Panc1 (cell line): ENCODE results near the gene DAD1. TPM values are rescaled to one million over a fixed set of nuclear protein-coding genes. Genes with fewer than 3 reads are reported as not detected.

Source experiments
- ATAC-seq: fragments of 200-7000 bp; cut with Tn5 transposase; 2 replicates; pipeline ENCODE4 v1.9.1; 2020; ENCODE audit warnings: mild to moderate bottlenecking, moderate library complexity
- BruUV-seq: library from RNA; stranded (reverse); fragments of 400-500 nt; replicated peaks from 2 replicates; lab custom pipeline; 2021; lab: Mats Ljungman, UMichigan
- CTCF ChIA-PET: fragments of 300-600 bp; sonication (Branson Sonifier 250); formaldehyde crosslinking; loops from one replicate; lab custom pipeline; 2022; ENCODE audit warnings: antibody characterized with exemption; lab: Charles Lee
- POLR2A ChIA-PET: fragments of 300-600 bp; sonication (Branson Sonifier 250); formaldehyde crosslinking; loops from one replicate; lab custom pipeline; 2022; ENCODE audit warnings: antibody characterized with exemption; lab: Charles Lee
- DNase-seq: peaks from one replicate; pipeline ENCODE4 v3.0.0-alpha.2; 2010; ENCODE audit warnings: low read depth, low spot score
- H3K27ac ChIP-seq: 2 replicates; pipeline ENCODE4 v1.5.1; 2011; ENCODE audit warnings: mild to moderate bottlenecking, low read length, inconsistent platforms
- H3K27me3 ChIP-seq: fragments of 200-500 bp; sonication (Bioruptor generic); 2 replicates; pipeline ENCODE4 v1.6.0; 2014; ENCODE audit warnings: low read length, inconsistent platforms; ENCODE audit not compliant: control insufficient read depth, insufficient read depth
- H3K36me3 ChIP-seq: fragments of 200-500 bp; sonication (Bioruptor generic); 2 replicates; pipeline ENCODE4 v1.5.1; 2014; ENCODE audit warnings: inconsistent platforms, mild to moderate bottlenecking, low read length, moderate library complexity; ENCODE audit not compliant: control insufficient read depth, insufficient read depth
- H3K4me1 ChIP-seq: 2 replicates; pipeline ENCODE4 v1.5.1; 2011; ENCODE audit warnings: inconsistent platforms, mild to moderate bottlenecking, low read length, moderate library complexity; ENCODE audit not compliant: control insufficient read depth, insufficient read depth
- H3K4me3 ChIP-seq, 2 experiments: 2 replicates each; pipeline ENCODE4 v1.5.1; 2011 to 2012; ENCODE audit warnings: low read depth in 2 of 2, low read length in 2 of 2, mild to moderate bottlenecking in 2 of 2, inconsistent platforms in 1 of 2, moderate library complexity in 1 of 2
- H3K9me3 ChIP-seq: fragments of 200-500 bp; sonication (Bioruptor generic); 2 replicates; pipeline ENCODE4 v1.5.1; 2014; ENCODE audit warnings: low read depth, mild to moderate bottlenecking, inconsistent platforms, low read length, moderate library complexity; ENCODE audit not compliant: control insufficient read depth, insufficient read depth
- CTCF ChIP-seq: fragments of 450-650 bp; IDR thresholded peaks from 2 replicates; pipeline ENCODE4 v1.5.1; 2017; ENCODE audit warnings: mild to moderate bottlenecking
- POLR2AphosphoS5 ChIP-seq: IDR thresholded peaks from 2 replicates; pipeline ENCODE4 v1.6.1; 2012; ENCODE audit warnings: mild to moderate bottlenecking, low read depth, low read length, moderate library complexity
- REST ChIP-seq, 2 experiments: IDR thresholded peaks; 2 replicates each; pipeline ENCODE4 v1.6.1; 2011 to 2012; ENCODE audit warnings: low read depth in 2 of 2, control low read depth in 1 of 2, low read length in 1 of 2, mild to moderate bottlenecking in 1 of 2, moderate library complexity in 1 of 2; ENCODE audit not compliant: insufficient read depth in 1 of 2
- SIN3A ChIP-seq: IDR thresholded peaks from 2 replicates; pipeline ENCODE4 v1.6.1; 2012; ENCODE audit warnings: low read depth, mild to moderate bottlenecking, low read length, moderate library complexity, borderline replicate concordance; ENCODE audit not compliant: insufficient read depth
- TCF7L2 ChIP-seq: IDR thresholded peaks from 2 replicates; pipeline ENCODE4 v1.6.1; 2011; ENCODE audit warnings: mild to moderate bottlenecking, low read depth, low read length, inconsistent platforms
- in situ Hi-C: cut with HindIII; loops from 2 replicates; pipeline ENCODE4 v1.10.0; 2016; ENCODE audit warnings: low sequenced_read_pairs, low pct_unique_long_range_greater_than_20kb
- intact Hi-C: fragments of 100-400 bp; cut with micrococcal nuclease; formaldehyde crosslinking; loops from one replicate; pipeline ENCODE4 v1.10.0; 2022; ENCODE audit not compliant: unreplicated experiment
- total RNA-seq: library from RNA; stranded (reverse); gene quantifications from one replicate; pipeline ENCODE4 v1.2.1, GENCODE V29; 2021; ENCODE audit not compliant: unreplicated experiment

The DAD1 gene
- total RNA-seq, 1 experiment from 2014 or later, result 163 TPM

- no peak for DNase-seq
- ATAC-seq, result no peak
- no peaks in the 10 kb centered on the region for H3K36me3 ChIP-seq
- no peaks in the 10 kb centered on the region for H3K9me3 ChIP-seq
- ChIA-PET CTCF (no interaction called here), POLR2A (no interaction called here)
- TF ChIP-seq TCF7L2 (no peak), POLR2AphosphoS5 (no peak), CTCF (no peak), REST (IDR thresholded peaks at IDR 0.05; ENCODE audit: insufficient read depth in 1 of 2, low read depth in 2 of 2, low read length in 1 of 2) (no peak), SIN3A (no peak)
- no peaks in the 10 kb centered on the region for H3K4me1 ChIP-seq
- in situ Hi-C loops, result no loop called here
- no TSS peak for BruUV-seq
- H3K27me3 ChIP-seq, result no peaks in the 10 kb centered on the region
- intact Hi-C loops, result loop anchor here (5.0 kb wide), 1 partner anchor 158 kb away; no protein-coding TSS in a partner anchor
- H3K4me3 ChIP-seq, result no peak overlapping the region
- no peak overlapping the region for H3K27ac ChIP-seq
Measured at GRCh38 chr14:22549981-22550673, 38.9 kb downstream of the DAD1 start.

- Histone ChIP-seq H3K4me1 (no peaks in the 10 kb centered on the region), H3K27me3 (no peaks in the 10 kb centered on the region), H3K9me3 (no peaks in the 10 kb centered on the region), H3K4me3 (no peak overlapping the region), H3K27ac (no peak overlapping the region), H3K36me3 (no peaks in the 10 kb centered on the region)
- intact Hi-C loops, result loop anchor here (5.0 kb wide), 1 partner anchor 157 kb away; no protein-coding TSS in a partner anchor
- no peak for ATAC-seq
- no peak for DNase-seq
- ChIA-PET POLR2A (no interaction called here), CTCF (no interaction called here)
- BruUV-seq, result no TSS peak
- in situ Hi-C loops, result no loop called here
- TF ChIP-seq CTCF, result no peak
- TF ChIP-seq POLR2AphosphoS5, result no peak
- TF ChIP-seq TCF7L2, result no peak
- TF ChIP-seq REST (IDR thresholded peaks at IDR 0.05; ENCODE audit: insufficient read depth in 1 of 2, low read depth in 2 of 2, low read length in 1 of 2), result no peak
- TF ChIP-seq SIN3A, result no peak
Measured at GRCh38 chr14:22549324-22549962, 39.6 kb downstream of the DAD1 start.
